A549 (cell line): ENCODE results near the gene CACNG5. TPM values are rescaled to one million over a fixed set of nuclear protein-coding genes. Genes with fewer than 3 reads are reported as not detected.

ENCODE experiments used
- ATAC-seq, 2 experiments: fragments of 200-7000 bp in 1 of 2; fragments of >200 bp in 1 of 2; cut with Nextera tagmentation in 1 of 2; cut with Tn5 transposase in 1 of 2; 3 replicates each; pipeline versions ENCODE4 v1.8.0 to v1.9.1; 2018 to 2020; ENCODE audit warnings: mild to moderate bottlenecking in 1 of 2, moderate library complexity in 1 of 2
- CTCF ChIA-PET: fragments of 300-600 bp; sonication (Branson Sonifier 250); formaldehyde crosslinking; extraction: SDS; loops from one replicate; lab custom pipeline; 2021; ENCODE audit warnings: antibody characterized with exemption, inconsistent platforms; lab: Yijun Ruan, JAX
- POLR2A ChIA-PET: fragments of 350-600 bp; formaldehyde crosslinking; extraction: SDS; loops from one replicate; lab custom pipeline; 2021; ENCODE audit warnings: antibody characterized with exemption, inconsistent platforms; lab: Yijun Ruan, JAX
- DNase-seq, 2 experiments: peaks; one replicate each; pipeline versions ENCODE4 v3.0.0 to v3.0.0-alpha.2; 2011 to 2016; ENCODE audit warnings: low read depth in 1 of 2, low spot score in 1 of 2
- FAIRE-seq: peaks from 2 replicates; lab custom pipeline; 2011; peaks lifted over from hg19 to GRCh38; lab: Jason Lieb, UNC
- H3K27ac ChIP-seq, 2 experiments: fragments of >200 bp; sonication (Bioruptor Twin); formaldehyde crosslinking; 3 replicates each; pipeline ENCODE4 v1.5.1; 2016 to 2017
- H3K4me1 ChIP-seq: fragments of >200 bp; sonication (Bioruptor Twin); formaldehyde crosslinking; 3 replicates; pipeline ENCODE4 v1.6.1; 2016
- H3K4me2 ChIP-seq: fragments of >200 bp; sonication (Bioruptor Twin); formaldehyde crosslinking; 3 replicates; pipeline ENCODE4 v1.6.1; 2016
- H3K4me3 ChIP-seq: fragments of >200 bp; sonication (Bioruptor Twin); formaldehyde crosslinking; 3 replicates; pipeline ENCODE4 v1.5.1; 2016
- H3K9me3 ChIP-seq: fragments of >200 bp; sonication (Bioruptor Twin); formaldehyde crosslinking; 3 replicates; pipeline ENCODE4 v1.6.1; 2016
- CBX2 ChIP-seq: fragments of 200-600 bp; sonication (generic); IDR thresholded peaks from 2 replicates; pipeline ENCODE4 v1.6.1; 2016; ENCODE audit warnings: low read depth, mild to moderate bottlenecking, borderline replicate concordance
- CBX8 ChIP-seq: fragments of 200-600 bp; sonication (generic); IDR thresholded peaks from 2 replicates; pipeline ENCODE4 v1.6.1; 2016
- CHD2 ChIP-seq: fragments of 150-350 bp; IDR thresholded peaks from 2 replicates; pipeline ENCODE4 v1.6.1; 2014; ENCODE audit warnings: low read length; ENCODE audit not compliant: partially characterized antibody
- CHD4 ChIP-seq: fragments of 200-600 bp; sonication (generic); IDR thresholded peaks from 2 replicates; pipeline ENCODE4 v1.6.1; 2016; ENCODE audit warnings: antibody characterized with exemption, mild to moderate bottlenecking, borderline replicate concordance
- CTCF ChIP-seq: fragments of >200 bp; sonication (Bioruptor Twin); formaldehyde crosslinking; IDR thresholded peaks from 3 replicates; pipeline ENCODE4 v1.5.1; 2016
- E2F6 ChIP-seq: IDR thresholded peaks from 2 replicates; pipeline ENCODE4 v1.6.1; 2012; ENCODE audit warnings: low read depth, borderline replicate concordance
- EHMT2 ChIP-seq: fragments of 200-600 bp; sonication (generic); IDR thresholded peaks from 2 replicates; pipeline ENCODE4 v1.6.1; 2016; ENCODE audit warnings: antibody characterized with exemption, low read depth, mild to moderate bottlenecking, moderate library complexity
- FOSB ChIP-seq: fragments of 250-450 bp; sonication (Bioruptor Pico); IDR thresholded peaks from 2 replicates; pipeline ENCODE4 v1.5.0; 2020; ENCODE audit warnings: mild to moderate bottlenecking, moderate library complexity
- HDAC2 ChIP-seq: fragments of 200-600 bp; sonication (generic); IDR thresholded peaks from 2 replicates; pipeline ENCODE4 v1.6.1; 2016
- JUNB ChIP-seq: fragments of >200 bp; sonication (Bioruptor Twin); formaldehyde crosslinking; IDR thresholded peaks from 2 replicates; pipeline ENCODE4 v1.6.1; 2016
- KDM1A ChIP-seq: fragments of 200-600 bp; sonication (generic); IDR thresholded peaks from 2 replicates; pipeline ENCODE4 v1.6.1; 2016; ENCODE audit warnings: low read depth, mild to moderate bottlenecking
- MAFK ChIP-seq: fragments of 450-650 bp; IDR thresholded peaks from 2 replicates; pipeline ENCODE4 v1.6.1; 2014; ENCODE audit not compliant: partially characterized antibody
- MYC ChIP-seq: IDR thresholded peaks from 2 replicates; pipeline ENCODE4 v1.6.1; 2012; ENCODE audit warnings: mild to moderate bottlenecking, inconsistent platforms, low read length, improper control_type of control experiment, borderline replicate concordance
- NPAS2 ChIP-seq: fragments of 250-450 bp; sonication (Bioruptor Pico); IDR thresholded peaks from 2 replicates; pipeline ENCODE4 v1.8.0; 2022; ENCODE audit warnings: mild to moderate bottlenecking, moderate library complexity, borderline replicate concordance
- RCOR1 ChIP-seq: fragments of 150-350 bp; IDR thresholded peaks from 2 replicates; pipeline ENCODE4 v1.6.1; 2014; ENCODE audit warnings: antibody characterized with exemption, low read length, low read depth
- RNF2 ChIP-seq: fragments of 200-600 bp; sonication (generic); IDR thresholded peaks from 2 replicates; pipeline ENCODE4 v1.6.1; 2016; ENCODE audit warnings: low read depth, mild to moderate bottlenecking, antibody characterized with exemption, moderate library complexity, borderline replicate concordance
- SREBF2 ChIP-seq: fragments of 450-650 bp; IDR thresholded peaks from 2 replicates; pipeline ENCODE4 v1.6.1; 2014; ENCODE audit warnings: mild to moderate bottlenecking, moderate library complexity
- TFCP2L1 ChIP-seq: fragments of 250-450 bp; sonication (Bioruptor Pico); IDR thresholded peaks from 2 replicates; pipeline ENCODE4 v1.5.0; 2021; ENCODE audit warnings: mild to moderate bottlenecking
- TP53 ChIP-seq: fragments of 250-450 bp; sonication (Bioruptor Pico); IDR thresholded peaks from 2 replicates; pipeline ENCODE4 v1.5.0; 2021; ENCODE audit warnings: mild to moderate bottlenecking, moderate library complexity
- ZFP36 ChIP-seq: fragments of 450-650 bp; IDR thresholded peaks from 2 replicates; pipeline ENCODE4 v1.6.1; 2014; ENCODE audit warnings: borderline replicate concordance; ENCODE audit not compliant: partially characterized antibody
- ZNF302 ChIP-seq: fragments of 250-450 bp; sonication (Bioruptor Pico); IDR thresholded peaks from 2 replicates; pipeline ENCODE4 v1.9.0; 2021; ENCODE audit warnings: inconsistent platforms, mild to moderate bottlenecking, moderate library complexity
- ZSCAN20 ChIP-seq: fragments of 250-450 bp; sonication (Bioruptor Pico); IDR thresholded peaks from 2 replicates; pipeline ENCODE4 v1.8.0; 2022; ENCODE audit warnings: mild to moderate bottlenecking, moderate library complexity
- WGBS: methylation state at CpG from one replicate; pipeline ENCODE4 v1.1.6; 2017; ENCODE audit errors: missing lambda C conversion rate; 5-methylcytosine and 5-hydroxymethylcytosine counted together
- polyA plus RNA-seq, 4 experiments: library from polyadenylated mRNA; depleted of rRNA in 3 of 4; stranded (reverse); fragments of >200 nt; fragmentation: RNase III in 1 of 4; extraction: RNeasy Plus Mini Kit Qiagen cat#74134 plus additional on column Dnase treatment in 1 of 4; gene quantifications; 2 replicates in 3 of 4; 3 replicates in 1 of 4; pipeline ENCODE4 v1.2.3, GENCODE V29; 2011 to 2017
- TF ChIP-seq, protein P1 (sequence below): fragments of 250-450 bp; sonication (Bioruptor Pico); IDR thresholded peaks from 2 replicates; pipeline ENCODE4 v1.5.0; 2021; ENCODE audit warnings: mild to moderate bottlenecking, moderate library complexity, borderline replicate concordance
- TF ChIP-seq, protein P2 (sequence below): IDR thresholded peaks from 2 replicates; pipeline ENCODE4 v1.6.1; 2012

The CACNG5 gene
- polyA plus RNA-seq, 2 of the 4 experiments (the other 2 are of a cell fraction) = 0.09 TPM; not detected in 1

DNA sequence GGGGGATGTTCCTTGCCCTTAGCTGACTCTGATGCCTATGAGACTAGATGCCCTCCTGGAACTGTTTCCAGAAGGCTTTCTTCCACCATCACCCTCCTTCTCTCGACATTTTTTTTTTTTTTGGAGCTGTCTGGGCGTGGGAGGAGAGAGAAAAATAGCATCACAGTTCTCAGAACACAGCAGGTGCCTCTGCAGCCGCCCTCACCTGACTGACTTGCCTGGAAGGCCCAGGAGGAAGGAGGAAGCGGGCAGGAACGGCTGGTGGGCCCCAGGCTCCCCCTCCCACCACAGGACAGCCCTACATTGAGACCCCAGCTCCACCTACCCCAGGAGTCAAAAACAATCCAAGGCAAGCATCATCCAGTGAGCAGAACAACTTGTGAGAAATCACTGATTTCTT, 20.3 kb upstream of the CACNG5 start:
- DNase-seq (no peak), FAIRE-seq (no peak), ATAC-seq (no peak)
- Histone ChIP-seq H3K4me1 (no peaks in the 10 kb centered on the region), H3K27ac (no peak overlapping the region), H3K4me3 (no peak overlapping the region), H3K4me2 (no peak overlapping the region), H3K9me3 (peaks cover 16% of the 10 kb centered on the region)
- POLR2A ChIA-PET = no interaction called here
- CTCF ChIA-PET = interaction anchor here (0.8 kb wide), 1 partner anchor 37 kb away, joined by 3 read pairs; no protein-coding TSS in a partner anchor
- TF ChIP-seq NPAS2 (CRISPR knock-in tag) (no peak), CBX8 (no peak), CHD2 (no peak), KDM1A (no peak), EHMT2 (no peak), TP53 (no peak), ZSCAN20 (no peak), RNF2 (no peak), HDAC2 (no peak), MAFK (no peak), ZNF302 (CRISPR knock-in tag) (no peak), ZFP36 (no peak), CTCF (no peak), RCOR1 (no peak), CBX2 (no peak), CHD4 (no peak), TFCP2L1 (CRISPR knock-in tag) (no peak), FOSB (CRISPR knock-in tag) (no peak)
- WGBS = 32% methylated on average over 5 of the region's 5 CpGs

GRCh38 chr17:66817750-66818149, 17.2 kb upstream of the CACNG5 start:
- no peak overlapping the region for H3K4me3 ChIP-seq
- CTCF ChIA-PET = no interaction called here
- no peak overlapping the region for H3K27ac ChIP-seq
- H3K4me2 ChIP-seq = no peak overlapping the region
- POLR2A ChIA-PET = no interaction called here
- 72% methylated on average over 1 of the region's 1 CpG for WGBS
- peaks cover 16% of the 10 kb centered on the region for H3K9me3 ChIP-seq
- no peak for ATAC-seq
- FAIRE-seq = no peak
- DNase-seq = no peak
- TF ChIP-seq JUNB (no peak), KDM1A (no peak), SREBF2 (no peak), HDAC2 (no peak), E2F6 (no peak), MYC (no peak)
- TF ChIP-seq, protein P1, sequence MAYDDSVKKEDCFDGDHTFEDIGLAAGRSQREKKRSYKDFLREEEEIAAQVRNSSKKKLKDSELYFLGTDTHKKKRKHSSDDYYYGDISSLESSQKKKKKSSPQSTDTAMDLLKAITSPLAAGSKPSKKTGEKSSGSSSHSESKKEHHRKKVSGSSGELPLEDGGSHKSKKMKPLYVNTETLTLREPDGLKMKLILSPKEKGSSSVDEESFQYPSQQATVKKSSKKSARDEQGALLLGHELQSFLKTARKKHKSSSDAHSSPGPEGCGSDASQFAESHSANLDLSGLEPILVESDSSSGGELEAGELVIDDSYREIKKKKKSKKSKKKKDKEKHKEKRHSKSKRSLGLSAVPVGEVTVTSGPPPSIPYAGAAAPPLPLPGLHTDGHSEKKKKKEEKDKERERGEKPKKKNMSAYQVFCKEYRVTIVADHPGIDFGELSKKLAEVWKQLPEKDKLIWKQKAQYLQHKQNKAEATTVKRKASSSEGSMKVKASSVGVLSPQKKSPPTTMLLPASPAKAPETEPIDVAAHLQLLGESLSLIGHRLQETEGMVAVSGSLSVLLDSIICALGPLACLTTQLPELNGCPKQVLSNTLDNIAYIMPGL (CRISPR knock-in tag) = no peak
- TF ChIP-seq, protein P2, sequence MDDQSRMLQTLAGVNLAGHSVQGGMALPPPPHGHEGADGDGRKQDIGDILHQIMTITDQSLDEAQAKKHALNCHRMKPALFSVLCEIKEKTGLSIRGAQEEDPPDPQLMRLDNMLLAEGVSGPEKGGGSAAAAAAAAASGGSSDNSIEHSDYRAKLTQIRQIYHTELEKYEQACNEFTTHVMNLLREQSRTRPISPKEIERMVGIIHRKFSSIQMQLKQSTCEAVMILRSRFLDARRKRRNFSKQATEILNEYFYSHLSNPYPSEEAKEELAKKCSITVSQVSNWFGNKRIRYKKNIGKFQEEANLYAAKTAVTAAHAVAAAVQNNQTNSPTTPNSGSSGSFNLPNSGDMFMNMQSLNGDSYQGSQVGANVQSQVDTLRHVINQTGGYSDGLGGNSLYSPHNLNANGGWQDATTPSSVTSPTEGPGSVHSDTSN = no peak
- no peaks in the 10 kb centered on the region for H3K4me1 ChIP-seq
